Measurements from ENCODE around the gene ZSCAN10. TPM values are rescaled to one million over a fixed set of nuclear protein-coding genes. Genes with fewer than 3 reads are reported as not detected.
A peak's percentile ranks its signal among the peaks of the same experiment; 100 is the strongest.

Gene ZSCAN10
- total and polyA plus RNA-seq, 9 of the 15 experiments (the other 6 are each of a cell fraction or from before 2014, with no cell fraction given): 0.22 TPM; not detected in 8

- ATAC-seq (no peak), FAIRE-seq (no peak), DNase-seq (ENCODE audit: extremely low read depth in 1 of 4, low spot score in 3 of 4) (peak in 2 of 4 experiments; percentile 17 to 24)
- in situ Hi-C loops (cut with MboI): no loop called here
- Histone ChIP-seq H3K4me1 (replicated peaks in 1 of 2; ENCODE audit: control insufficient read depth in 2 of 2, insufficient read depth in 2 of 2, low read length in 2 of 2) (peaks cover 6 to 16% of the 10 kb centered on the region in 2 experiments; a peak in 4 of 5 replicates), H4K20me1 (replicated peaks; ENCODE audit: control insufficient read depth, insufficient read depth, low read length) (no peaks in the 10 kb centered on the region), H3K27ac (ENCODE audit: extremely low read depth, low read depth, low read length) (no peak overlapping the region), H3K9me3 (replicated peaks; ENCODE audit: control insufficient read depth, insufficient read depth, low read depth, low read length) (no peaks in the 10 kb centered on the region), H3K9ac (ENCODE audit: insufficient read depth in 1 of 2, low read depth in 2 of 2, low read length in 2 of 2) (0 out of 4 replicates have a peak overlapping the region, but pooled peaks of 1 of the 2 experiments have one; percentile 33), H3K9me1 (ENCODE audit: control insufficient read depth, insufficient read depth, low read length) (no peaks in the 10 kb centered on the region), H3K27me3 (ENCODE audit: control insufficient read depth in 2 of 2, insufficient read depth in 2 of 2, low read length in 2 of 2) (peaks cover 7 to 15% of the 10 kb centered on the region in 2 experiments), H2AFZ (ENCODE audit: low read depth, low read length) (no peak overlapping the region), H3K4me2 (ENCODE audit: insufficient read depth, low read length) (no peak overlapping the region), H3K4me3 (no peak overlapping the region), H3K79me2 (ENCODE audit: control insufficient read depth, insufficient read depth, low read length) (no peaks in the 10 kb centered on the region), H3K36me3 (ENCODE audit: control insufficient read depth, insufficient read depth, low read length) (no peaks in the 10 kb centered on the region)
- no TSS peak for BruUV-seq (replicated peaks)
- WGBS (ENCODE audit: insufficient coverage, low coverage, missing lambda C conversion rate): 8% methylated on average over 8 of the region's 9 CpGs
- TF ChIP-seq ETV1 (tag; conservative IDR thresholded peaks at IDR 0.05; ENCODE audit: low read depth) (peak; percentile 35; the same call in 1 of the 2 replicates), TFAP4 (CRISPR knock-in tag; IDR thresholded peaks at IDR 0.05; ENCODE audit: borderline replicate concordance) (peak; percentile 15; the same call in 1 of the 2 replicates), EP300 (IDR thresholded peaks at IDR 0.05; ENCODE audit: low read length) (0 out of 2 replicates have a peak, but pooled peaks have one; percentile 7), BCOR (IDR thresholded peaks at IDR 0.05) (peak; percentile 49; the same call in 1 of the 2 replicates), TCF3 (CRISPR knock-in tag; IDR thresholded peaks at IDR 0.05) (peak; percentile 44; the same call in 1 of the 2 replicates), ZNF282 (CRISPR knock-in tag; IDR thresholded peaks at IDR 0.05) (no peak), CBFA2T3 (IDR thresholded peaks at IDR 0.05) (peak; percentile 57), ETS1 (conservative IDR thresholded peaks at IDR 0.05; ENCODE audit: control insufficient read depth, low read depth, low read length) (no peak), NBN (IDR thresholded peaks at IDR 0.05; ENCODE audit: low read depth) (no peak), HBP1 (CRISPR knock-in tag; IDR thresholded peaks at IDR 0.05) (no peak), RBM25 (IDR thresholded peaks at IDR 0.05; ENCODE audit: low read depth, low read length, severe bottlenecking) (peak; percentile 79), GATA2 (CRISPR knock-in tag; IDR thresholded peaks at IDR 0.05) (peak; percentile 10; the same call in 1 of the 2 replicates), SIN3B (IDR thresholded peaks at IDR 0.05; ENCODE audit: low read depth) (no peak), CEBPB (tag; IDR thresholded peaks at IDR 0.05) (peak; percentile 59), GMEB1 (CRISPR knock-in tag; IDR thresholded peaks at IDR 0.05) (no peak)
- TF ChIP-seq, protein P1, sequence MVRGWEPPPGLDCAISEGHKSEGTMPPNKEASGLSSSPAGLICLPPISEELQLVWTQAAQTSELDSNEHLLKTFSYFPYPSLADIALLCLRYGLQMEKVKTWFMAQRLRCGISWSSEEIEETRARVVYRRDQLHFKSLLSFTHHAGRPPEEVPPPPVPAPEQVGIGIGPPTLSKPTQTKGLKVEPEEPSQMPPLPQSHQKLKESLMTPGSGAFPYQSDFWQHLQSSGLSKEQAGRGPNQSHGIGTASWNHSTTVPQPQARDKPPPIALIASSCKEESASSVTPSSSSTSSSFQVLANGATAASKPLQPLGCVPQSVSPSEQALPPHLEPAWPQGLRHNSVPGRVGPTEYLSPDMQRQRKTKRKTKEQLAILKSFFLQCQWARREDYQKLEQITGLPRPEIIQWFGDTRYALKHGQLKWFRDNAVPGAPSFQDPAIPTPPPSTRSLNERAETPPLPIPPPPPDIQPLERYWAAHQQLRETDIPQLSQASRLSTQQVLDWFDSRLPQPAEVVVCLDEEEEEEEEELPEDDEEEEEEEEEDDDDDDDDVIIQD (CRISPR knock-in tag; IDR thresholded peaks at IDR 0.05): no peak
- ChIA-PET CTCF (ENCODE audit: low intra/inter-chr PET ratio) (no interaction called here), POLR2A (interaction anchor here (1.1 kb wide), 1 partner anchor 55 kb away, joined by 4 read pairs; the partner anchor contains the start of gene TNFRSF12A)
- intact Hi-C loops (cut with micrococcal nuclease): no loop called here
Observed at GRCh38 chr16:3074860-3075522, 24.1 kb downstream of the ZSCAN10 start.
